NCI-H1417 (cell line): ENCODE data around the gene PCP4L1.
"Not testable (repeated sequence)": the region's sequence is repeated elsewhere in the genome, so short reads cannot be mapped to it uniquely, and the experiment has no call there.

Experiments used
- DNase-seq, 3 experiments: peaks; one replicate each; lab custom pipeline; 2025; lab: John Stamatoyannopoulos, UW

The PCP4L1 gene

DNA sequence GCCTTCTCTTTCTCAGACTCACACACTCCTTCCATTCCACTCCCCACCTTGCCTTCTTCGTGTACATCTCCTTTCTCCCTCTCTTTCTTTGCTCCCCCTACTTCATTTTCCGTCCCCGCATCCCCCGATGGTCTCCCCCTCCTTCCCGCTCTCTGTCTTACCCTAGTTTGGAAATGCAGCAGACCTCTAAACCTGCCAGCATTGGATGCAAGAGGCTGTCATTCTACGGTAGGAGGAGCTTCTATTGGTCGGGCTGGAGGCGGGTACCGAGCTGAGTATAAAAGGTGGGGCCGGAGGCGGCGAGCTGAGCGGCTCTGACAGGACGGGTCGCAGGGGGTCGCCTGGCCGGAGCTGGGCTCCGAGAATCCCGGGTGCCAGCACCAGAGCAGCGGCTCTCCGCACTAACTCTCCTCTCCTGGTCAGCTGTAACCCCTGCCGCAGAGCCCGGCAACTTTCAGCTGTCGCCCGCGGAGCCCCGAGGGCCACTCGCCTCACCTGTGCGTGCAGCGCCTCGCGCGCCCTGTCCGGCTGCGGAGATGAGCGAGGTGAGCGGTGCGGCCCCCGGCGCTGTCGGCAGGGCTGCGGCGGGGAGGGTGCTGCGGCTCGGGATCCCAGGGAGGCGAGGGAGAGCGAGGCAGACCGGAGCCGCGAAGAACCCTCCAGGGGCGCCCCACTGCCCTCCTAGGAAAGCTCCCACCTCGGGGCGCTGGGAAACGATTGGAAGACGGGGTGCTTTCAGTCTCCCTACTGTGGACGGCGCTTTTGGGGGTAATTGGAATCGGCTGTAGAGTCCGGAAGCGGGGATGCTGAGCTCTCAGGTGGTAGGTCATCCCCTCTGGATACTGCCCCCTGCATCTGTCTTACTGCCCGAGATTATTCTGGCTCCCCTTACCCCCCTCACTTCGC lies at the start of gene PCP4L1:
Gene PCP4L1 (plus strand): TSS at position 307 of the 906 bp plus-strand sequence. CDS start 230 bp downstream, at position 537.
- DNase-seq, result peak; percentile 38 to 66 (median 45)

DNA sequence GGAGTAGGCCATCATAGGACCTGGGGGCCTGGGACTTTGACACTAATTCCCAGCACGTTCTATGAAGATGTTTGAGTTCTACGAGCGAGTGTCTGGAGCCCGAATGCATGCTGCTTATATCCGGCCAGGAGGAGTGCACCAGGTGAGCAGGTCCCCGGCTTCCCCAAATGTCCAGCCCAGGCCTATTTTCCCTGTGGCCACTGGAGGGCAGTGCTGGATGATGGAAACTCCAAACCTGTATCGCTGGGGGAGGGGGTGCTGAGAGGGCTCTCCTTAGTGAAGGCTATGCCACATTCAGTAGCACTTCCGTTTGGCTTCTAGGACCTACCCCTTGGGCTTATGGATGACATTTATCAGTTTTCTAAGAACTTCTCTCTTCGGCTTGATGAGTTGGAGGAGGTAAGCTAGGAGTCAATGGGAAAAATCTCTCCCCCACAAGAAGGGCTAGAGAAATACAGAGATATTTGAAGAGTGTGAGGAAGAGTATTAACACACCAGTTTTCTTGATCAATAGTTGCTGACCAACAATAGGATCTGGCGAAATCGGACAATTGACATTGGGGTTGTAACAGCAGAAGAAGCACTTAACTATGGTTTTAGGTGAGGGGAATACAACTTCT lies 48.6 kb upstream of the PCP4L1 start:
- DNase-seq, result peak; percentile 53 to 88 (median 82)

DNA sequence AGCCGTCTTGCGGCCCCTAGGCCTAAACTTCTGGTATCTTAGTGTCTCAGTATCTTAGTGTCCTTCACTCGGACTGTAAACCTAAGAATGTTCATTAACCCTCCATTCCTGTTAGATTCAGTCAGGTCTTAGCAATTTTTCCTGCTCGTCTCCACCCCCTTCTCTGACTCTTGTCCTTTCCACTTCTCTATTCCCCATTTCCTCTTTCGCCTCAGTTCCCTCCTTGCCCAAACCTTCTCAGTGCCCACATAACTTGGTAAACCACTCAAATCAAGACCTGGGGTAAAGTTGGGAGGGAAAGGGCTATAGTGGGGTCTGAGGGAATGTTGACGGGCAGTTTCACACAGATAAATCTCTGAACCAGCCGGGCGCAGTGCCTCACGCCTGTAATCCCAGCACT lies 44.2 kb upstream of the PCP4L1 start:
- no peak for DNase-seq

DNA sequence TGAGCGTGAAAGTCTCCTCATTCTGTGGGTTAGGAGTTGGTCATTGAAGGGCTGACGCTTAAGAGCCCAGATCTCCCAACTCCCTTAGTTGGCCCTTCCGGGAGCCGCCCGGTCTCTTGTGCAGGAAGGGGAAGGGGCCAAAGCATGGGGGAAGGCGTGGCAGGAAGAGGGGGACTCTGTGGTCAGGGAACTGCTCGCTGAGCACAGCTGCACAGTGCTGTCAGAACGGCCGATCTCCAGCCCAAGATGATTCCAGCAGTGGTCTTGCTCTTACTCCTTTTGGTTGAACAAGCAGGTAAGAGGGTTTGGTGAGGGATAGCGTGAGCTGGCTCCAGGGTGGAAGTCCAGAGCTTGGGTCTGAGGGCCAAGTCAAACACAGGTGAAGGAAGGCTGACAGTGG lies 43.5 kb upstream of the PCP4L1 start, which contains the start of gene FCER1G:
Gene FCER1G (plus strand): TSS at position 220 of the 400 bp plus-strand sequence. CDS start 27 bp downstream, at position 247.
- DNase-seq, result no peak

DNA sequence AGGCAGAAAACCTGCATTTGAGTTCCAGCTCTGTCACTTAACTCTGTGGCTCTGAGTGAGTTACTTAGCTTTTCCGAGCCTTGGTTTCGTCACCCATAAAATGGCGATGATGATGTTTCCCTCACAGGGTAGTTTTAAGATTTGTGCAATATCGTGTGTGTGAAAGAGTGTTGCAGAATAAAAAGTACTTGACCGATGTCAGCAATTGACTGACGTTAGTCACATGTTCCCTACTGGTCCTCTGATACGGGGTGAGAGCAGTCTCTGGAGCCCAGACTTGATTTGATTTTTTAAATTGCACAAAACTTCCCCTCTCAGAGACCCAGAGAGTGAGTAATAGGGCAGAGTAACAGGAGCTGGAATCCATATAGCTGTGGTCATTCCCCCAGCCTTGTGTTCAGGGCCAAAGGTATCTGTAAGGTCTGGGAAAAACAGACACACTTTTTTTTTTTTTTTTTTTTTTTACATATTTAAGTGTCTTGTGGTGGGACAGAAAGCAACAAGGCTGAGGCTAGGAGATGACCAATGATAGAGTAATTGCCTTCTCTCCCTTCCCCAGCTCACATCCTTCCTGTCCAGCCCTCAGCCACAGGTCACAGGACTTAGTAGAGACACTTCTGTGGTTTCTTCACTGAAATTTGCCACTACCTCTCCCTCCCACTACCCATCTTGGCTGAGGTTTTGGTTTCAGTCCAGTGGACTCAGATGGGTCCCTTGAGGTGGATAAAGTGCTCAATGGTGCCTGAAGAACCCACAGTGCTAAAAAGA lies 41.4 kb upstream of the PCP4L1 start:
- DNase-seq, result no peak

- DNase-seq, result no peak
Measured at GRCh38 chr1:161217831-161218230, 40.7 kb upstream of the PCP4L1 start.

- no peak for DNase-seq
Measured at GRCh38 chr1:161218301-161219077, 40.1 kb upstream of the PCP4L1 start.

DNA sequence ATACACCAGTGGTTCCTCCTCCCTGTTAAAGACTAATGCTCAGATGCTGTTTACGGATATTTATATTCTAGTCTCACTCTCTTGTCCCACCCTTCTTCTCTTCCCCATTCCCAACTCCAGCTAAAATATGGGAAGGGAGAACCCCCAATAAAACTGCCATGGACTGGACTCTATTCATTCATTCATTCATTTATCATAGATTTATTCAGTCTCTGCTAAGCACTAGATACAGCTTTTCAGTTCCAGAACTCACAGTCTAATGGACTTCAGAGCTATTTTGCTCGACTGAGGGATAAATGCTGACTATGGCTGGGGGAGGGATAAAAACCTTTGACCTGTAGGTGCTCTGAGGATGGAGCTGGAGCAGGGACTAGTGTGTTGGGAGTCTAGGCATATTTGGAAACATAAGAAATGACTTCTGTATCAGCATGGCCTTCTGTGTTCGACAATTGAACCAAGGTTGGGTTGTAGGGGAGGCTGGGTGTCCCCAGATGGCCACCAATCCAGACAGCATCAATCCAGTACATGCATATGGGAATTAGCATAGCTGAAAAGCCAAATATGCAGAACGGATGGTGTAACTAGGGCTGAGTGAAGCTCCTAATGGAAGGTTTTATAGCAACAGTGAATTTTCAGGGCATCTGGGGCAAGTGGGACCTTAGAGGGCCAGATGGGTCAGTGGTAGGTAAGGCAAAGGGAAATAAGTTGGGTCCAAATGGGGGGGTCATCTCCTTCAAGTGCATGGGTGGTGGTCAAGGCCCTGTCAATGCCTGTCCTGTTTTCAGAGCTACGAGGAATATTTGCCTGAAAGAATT lies 39.3 kb upstream of the PCP4L1 start:
- DNase-seq, result no peak

DNA sequence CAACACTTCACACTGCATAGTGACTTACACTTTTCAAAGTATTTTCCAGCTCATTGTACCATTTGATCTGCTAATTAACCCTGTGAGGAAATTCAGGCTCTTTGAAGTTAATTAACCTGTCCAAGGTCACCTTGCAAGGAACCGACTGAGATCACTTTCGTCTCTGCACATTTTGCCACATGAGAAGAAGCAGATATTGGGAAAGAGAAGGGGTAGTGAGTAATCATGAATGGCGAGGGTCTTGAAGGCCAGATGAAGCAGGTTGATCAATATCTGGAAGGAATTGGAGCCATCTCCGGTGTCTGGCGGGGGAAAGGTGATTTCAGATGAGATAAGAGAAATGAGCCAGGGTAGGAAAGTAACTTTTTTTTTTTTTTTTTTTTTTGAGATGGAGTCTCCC lies 38.5 kb upstream of the PCP4L1 start:
- no peak for DNase-seq

DNA sequence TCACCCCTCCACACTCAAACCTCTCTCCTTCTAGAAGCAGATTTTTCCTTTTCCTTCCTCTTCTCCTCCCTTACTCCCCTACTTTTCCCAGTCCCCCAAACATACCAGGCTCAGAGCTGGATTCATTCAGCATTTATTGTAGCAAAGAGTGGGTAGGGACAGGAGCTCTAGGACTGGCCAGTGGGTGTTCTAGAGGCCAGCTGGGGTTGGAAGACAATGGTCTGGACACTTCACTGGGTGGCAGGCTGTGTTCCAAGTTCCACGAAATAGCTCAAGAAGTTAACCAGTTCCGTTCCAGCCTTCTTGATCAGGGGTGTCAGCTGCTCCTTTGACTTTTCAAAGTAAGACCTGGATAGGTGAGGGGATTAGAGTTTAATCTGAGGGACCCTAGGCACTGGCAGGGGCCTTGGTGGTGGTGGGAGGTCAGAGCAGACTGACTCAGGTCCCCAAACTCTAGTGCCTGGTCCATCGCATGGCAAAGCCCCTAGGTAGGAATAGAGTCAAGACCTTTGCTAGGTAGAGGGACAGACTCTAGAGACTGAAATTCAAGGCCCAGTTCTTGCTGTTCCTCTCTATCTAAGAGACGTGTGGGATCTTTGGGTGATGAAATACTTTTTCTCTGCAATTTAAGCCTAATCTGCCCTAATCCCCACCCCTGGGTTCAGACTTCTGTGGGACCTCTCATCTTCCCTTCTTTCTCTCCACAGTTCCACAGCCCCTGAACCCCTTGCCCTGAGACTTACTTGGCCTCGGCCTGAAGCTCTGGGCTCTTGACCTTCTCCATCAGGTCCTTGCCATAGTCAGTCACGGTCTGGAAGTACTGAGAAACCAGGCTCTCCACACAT lies 36.1 kb upstream of the PCP4L1 start:
- no peak for DNase-seq

- DNase-seq, result no peak
Measured at GRCh38 chr1:161223805-161224694, 34.5 kb upstream of the PCP4L1 start.

DNA sequence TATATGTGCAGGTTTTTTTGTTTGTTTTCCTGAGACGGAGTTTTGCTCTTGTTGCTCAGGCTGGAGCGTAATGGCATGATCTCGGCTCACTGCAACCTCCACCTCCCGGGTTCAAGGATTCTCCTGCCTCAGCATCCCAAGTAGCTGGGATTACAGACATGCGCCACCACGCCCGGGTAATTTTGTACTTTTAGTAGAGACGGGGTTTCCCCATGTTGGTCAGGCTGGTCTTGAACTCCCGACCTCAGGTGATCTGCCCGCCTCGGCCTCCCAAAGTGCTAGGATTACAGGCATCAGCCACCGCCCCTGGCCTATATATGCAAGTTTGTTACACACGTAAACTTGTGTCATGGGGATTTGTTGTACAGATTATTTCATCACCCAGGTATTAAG lies 33.9 kb upstream of the PCP4L1 start:
- not testable (repeated sequence) for DNase-seq

- no peak for DNase-seq
Measured at GRCh38 chr1:161225178-161225533, 33.4 kb upstream of the PCP4L1 start.

- DNase-seq, result peak; percentile 86 to 100 (median 98)
Measured at GRCh38 chr1:161225534-161226319, 32.8 kb upstream of the PCP4L1 start, which contains the start of gene TOMM40L. TSS of gene TOMM40L (plus strand) at chr1:161226060. CDS start at chr1:161226490, 430 bp downstream.

DNA sequence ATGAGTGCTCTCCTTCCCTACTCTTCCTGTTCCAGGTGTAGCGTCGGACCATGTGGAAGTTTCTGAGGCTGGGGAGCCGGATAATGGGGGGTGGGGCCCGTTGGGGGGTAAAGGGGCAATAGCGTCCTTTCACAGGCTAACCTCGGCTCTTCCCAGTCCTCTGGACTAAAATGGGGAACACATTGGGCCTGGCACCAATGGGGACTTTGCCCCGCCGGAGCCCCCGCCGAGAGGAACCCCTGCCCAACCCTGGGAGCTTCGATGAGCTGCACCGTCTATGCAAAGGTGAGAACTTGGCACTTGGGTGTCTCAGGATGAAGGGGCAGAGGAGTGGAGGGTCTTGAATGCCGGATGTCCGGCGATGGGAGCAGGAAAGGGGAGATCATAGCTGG lies 32.2 kb upstream of the PCP4L1 start:
- peak in 1 of 3 experiments; percentile 26 for DNase-seq

- no peak for DNase-seq
Measured at GRCh38 chr1:161226759-161227158, 31.8 kb upstream of the PCP4L1 start.

DNA sequence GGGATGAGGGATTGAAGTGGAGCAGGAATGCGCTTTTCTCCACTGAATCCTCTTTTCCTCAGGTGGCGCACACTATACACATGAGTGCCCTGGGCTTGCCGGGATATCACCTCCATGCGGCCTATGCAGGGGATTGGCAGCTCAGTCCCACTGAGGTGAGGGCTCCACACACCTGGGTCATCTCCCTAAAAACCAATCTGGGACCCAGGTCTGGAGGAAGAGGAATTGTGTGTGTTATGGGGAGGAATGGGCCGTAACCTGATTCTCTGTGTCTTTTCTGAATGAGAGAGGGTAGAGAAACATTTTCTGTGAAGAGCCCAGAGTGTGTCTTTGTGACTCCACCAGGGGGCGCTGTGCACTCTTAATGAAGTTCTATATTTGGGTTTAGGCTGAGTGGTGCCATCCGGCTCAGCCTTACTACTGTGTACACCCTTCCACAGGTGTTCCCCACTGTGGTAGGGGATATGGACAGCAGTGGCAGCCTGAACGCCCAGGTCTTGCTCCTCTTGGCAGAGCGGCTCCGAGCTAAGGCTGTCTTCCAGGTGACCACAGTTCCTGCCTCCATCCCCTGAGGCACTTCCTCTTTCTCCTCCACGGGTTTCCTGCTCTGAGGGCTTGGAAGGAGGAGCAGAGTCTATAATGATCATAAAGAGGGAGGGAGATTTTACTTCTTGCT lies 31.2 kb upstream of the PCP4L1 start:
- peak; percentile 62 to 94 (median 84) for DNase-seq
